Left ventricle myocardium inferior (tissue), 1 donor: ENCODE data around the gene DNAJB12. TPM values are rescaled to one million over a fixed set of nuclear protein-coding genes. Genes with fewer than 3 reads are reported as not detected.
"Not testable (repeated sequence)": the region's sequence is repeated elsewhere in the genome, so short reads cannot be mapped to it uniquely, and the experiment has no call there.

Experiments used
- DNase-seq: peaks from one replicate; pipeline ENCODE4 v3.0.0-alpha.2; 2020
- H3K27ac ChIP-seq: fragments of 200-600 bp; replicated peaks from 2 replicates; pipeline ENCODE4 v1.8.0; 2021
- H3K27me3 ChIP-seq: fragments of 200-600 bp; 2 replicates; pipeline ENCODE4 v1.8.0; 2021; ENCODE audit warnings: low read depth
- H3K36me3 ChIP-seq: fragments of 200-600 bp; 2 replicates; pipeline ENCODE4 v1.8.0; 2021
- H3K4me1 ChIP-seq: fragments of 200-600 bp; 2 replicates; pipeline ENCODE4 v1.8.0; 2021
- H3K4me3 ChIP-seq: fragments of 200-600 bp; 2 replicates; pipeline ENCODE4 v1.8.0; 2021; ENCODE audit warnings: mild to moderate bottlenecking, moderate library complexity
- H3K9me3 ChIP-seq: fragments of 200-600 bp; replicated peaks from 2 replicates; pipeline ENCODE4 v1.8.0; 2021
- intact Hi-C: fragments of 100-400 bp; cut with micrococcal nuclease; formaldehyde crosslinking; loops from one replicate; pipeline ENCODE4 v1.11.0; 2022
- total RNA-seq: library from RNA; stranded (reverse); fragmentation: NEBNext Ultra II Directional; extraction: Animal tissue kit (Norgen Biotek cat#: 25700); gene quantifications from one replicate; pipeline ENCODE4 v1.2.1, GENCODE V29; 2021
- TF ChIP-seq, protein P1 (sequence below): fragments of 200-600 bp; IDR thresholded peaks from 2 replicates; pipeline ENCODE4 v1.8.0; 2021; ENCODE audit warnings: antibody characterized with exemption, mild to moderate bottlenecking, borderline replicate concordance
- donor health status: DM: no; HTN: yes; CAD: no; lungs with severe emphysema.

Gene DNAJB12
- total RNA-seq, 1 donor from 2014 or later, result 25.6 TPM

DNA sequence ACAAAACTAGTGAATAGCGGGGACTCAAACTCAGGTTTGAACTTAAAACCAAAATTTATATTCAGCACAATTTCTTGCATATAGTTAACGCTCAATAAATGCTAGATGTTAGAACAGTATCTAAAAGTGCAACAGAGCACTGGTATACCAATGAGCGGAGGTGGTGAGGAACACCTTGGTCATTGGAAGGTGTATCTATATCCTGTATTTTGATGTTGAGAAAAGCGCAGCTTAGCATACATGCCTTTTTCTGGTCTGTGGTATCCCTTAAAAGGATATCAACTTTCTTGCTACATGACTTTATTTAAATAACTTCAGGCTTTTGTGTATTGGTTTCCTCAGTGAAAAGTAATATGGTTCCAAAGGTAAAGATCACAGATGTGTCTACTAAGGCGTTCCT, 33.3 kb upstream of the DNAJB12 start:
- Histone ChIP-seq H3K4me1 (no peaks in the 10 kb centered on the region), H3K27ac (no peak overlapping the region), H3K36me3 (no peaks in the 10 kb centered on the region), H3K9me3 (no peaks in the 10 kb centered on the region), H3K27me3 (no peaks in the 10 kb centered on the region), H3K4me3 (no peak overlapping the region)
- intact Hi-C loops, result no loop called here
- no peak for DNase-seq
- TF ChIP-seq, protein P1, sequence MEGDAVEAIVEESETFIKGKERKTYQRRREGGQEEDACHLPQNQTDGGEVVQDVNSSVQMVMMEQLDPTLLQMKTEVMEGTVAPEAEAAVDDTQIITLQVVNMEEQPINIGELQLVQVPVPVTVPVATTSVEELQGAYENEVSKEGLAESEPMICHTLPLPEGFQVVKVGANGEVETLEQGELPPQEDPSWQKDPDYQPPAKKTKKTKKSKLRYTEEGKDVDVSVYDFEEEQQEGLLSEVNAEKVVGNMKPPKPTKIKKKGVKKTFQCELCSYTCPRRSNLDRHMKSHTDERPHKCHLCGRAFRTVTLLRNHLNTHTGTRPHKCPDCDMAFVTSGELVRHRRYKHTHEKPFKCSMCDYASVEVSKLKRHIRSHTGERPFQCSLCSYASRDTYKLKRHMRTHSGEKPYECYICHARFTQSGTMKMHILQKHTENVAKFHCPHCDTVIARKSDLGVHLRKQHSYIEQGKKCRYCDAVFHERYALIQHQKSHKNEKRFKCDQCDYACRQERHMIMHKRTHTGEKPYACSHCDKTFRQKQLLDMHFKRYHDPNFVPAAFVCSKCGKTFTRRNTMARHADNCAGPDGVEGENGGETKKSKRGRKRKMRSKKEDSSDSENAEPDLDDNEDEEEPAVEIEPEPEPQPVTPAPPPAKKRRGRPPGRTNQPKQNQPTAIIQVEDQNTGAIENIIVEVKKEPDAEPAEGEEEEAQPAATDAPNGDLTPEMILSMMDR, result no peak

- Histone ChIP-seq H3K27ac (no peak overlapping the region), H3K4me3 (no peak overlapping the region), H3K4me1 (no peaks in the 10 kb centered on the region), H3K36me3 (no peaks in the 10 kb centered on the region), H3K27me3 (no peaks in the 10 kb centered on the region), H3K9me3 (no peaks in the 10 kb centered on the region)
- TF ChIP-seq, protein P1, result no peak
- intact Hi-C loops, result no loop called here
- no peak for DNase-seq
Observed at GRCh38 chr10:72386916-72387586, 32.3 kb upstream of the DNAJB12 start.

GRCh38 chr10:72385724-72386123, 31.0 kb upstream of the DNAJB12 start:
- Histone ChIP-seq H3K27me3 (no peaks in the 10 kb centered on the region), H3K4me3 (no peak overlapping the region), H3K4me1 (no peaks in the 10 kb centered on the region), H3K27ac (no peak overlapping the region), H3K36me3 (no peaks in the 10 kb centered on the region), H3K9me3 (no peaks in the 10 kb centered on the region)
- TF ChIP-seq, protein P1, result no peak
- intact Hi-C loops, result no loop called here
- no peak for DNase-seq

- intact Hi-C loops, DNase-seq, H3K4me1 ChIP-seq, H3K4me3 ChIP-seq, H3K9me3 ChIP-seq, H3K36me3 ChIP-seq, H3K27me3 ChIP-seq, H3K27ac ChIP-seq: not testable (repeated sequence)
Observed at GRCh38 chr10:72384982-72385381, 30.3 kb upstream of the DNAJB12 start.

- TF ChIP-seq, protein P1, result no peak
- Histone ChIP-seq H3K9me3 (no peaks in the 10 kb centered on the region), H3K4me3 (no peak overlapping the region), H3K36me3 (peaks cover 6% of the 10 kb centered on the region), H3K27me3 (no peaks in the 10 kb centered on the region), H3K27ac (no peak overlapping the region), H3K4me1 (no peaks in the 10 kb centered on the region)
- intact Hi-C loops, result no loop called here
- DNase-seq, result no peak
Observed at GRCh38 chr10:72379776-72380175, 25.1 kb upstream of the DNAJB12 start.

- TF ChIP-seq, protein P1, result no peak
- Histone ChIP-seq H3K27me3 (no peaks in the 10 kb centered on the region), H3K4me1 (no peaks in the 10 kb centered on the region), H3K9me3 (no peaks in the 10 kb centered on the region), H3K36me3 (peaks cover 10% of the 10 kb centered on the region), H3K27ac (no peak overlapping the region), H3K4me3 (no peak overlapping the region)
- intact Hi-C loops, result no loop called here
- DNase-seq, result no peak
Observed at GRCh38 chr10:72379062-72379461, 24.3 kb upstream of the DNAJB12 start.
